HepG2 (cell line): Measurements from ENCODE around the gene DEFB121. TPM values are rescaled to one million over a fixed set of nuclear protein-coding genes. Genes with fewer than 3 reads are reported as not detected.

ENCODE experiments used
- ATAC-seq: fragments of 200-7000 bp; cut with Tn5 transposase; 3 replicates; pipeline ENCODE4 v1.9.1; 2020; ENCODE audit warnings: mild to moderate bottlenecking, moderate library complexity
- BruUV-seq: library from RNA; stranded (reverse); fragments of 400-500 nt; replicated peaks from 2 replicates; lab custom pipeline; 2021; lab: Mats Ljungman, UMichigan
- CTCF ChIA-PET: fragments of 300-600 bp; formaldehyde crosslinking; extraction: SDS; loops from one replicate; lab custom pipeline; 2021; ENCODE audit warnings: low total read pairs, inconsistent platforms, low intra/inter-chr PET ratio; lab: Yijun Ruan, JAX
- POLR2A ChIA-PET: fragments of 350-600 bp; sonication (Branson Sonifier 250); formaldehyde crosslinking; loops from one replicate; lab custom pipeline; 2020; ENCODE audit warnings: antibody characterized with exemption, inconsistent platforms; lab: Yijun Ruan, JAX
- DNase-seq: peaks from one replicate; pipeline ENCODE4 v3.0.0-alpha.2; 2015; ENCODE audit warnings: low spot score
- FAIRE-seq: peaks from 3 replicates; lab custom pipeline; 2011; peaks lifted over from hg19 to GRCh38; lab: Jason Lieb, UNC
- H2AFZ ChIP-seq: one replicate; pipeline ENCODE4 v1.6.1; 2011; ENCODE audit warnings: low read length, inconsistent platforms
- H3K27ac ChIP-seq: fragments of 300-600 bp; 3 replicates; pipeline ENCODE4 v1.8.0; 2011; ENCODE audit warnings: mixed run types, mild to moderate bottlenecking, mixed read lengths, low read length, inconsistent platforms; ENCODE audit not compliant: insufficient read depth; ENCODE audit errors: extremely low read length
- H3K27me3 ChIP-seq, 2 experiments: fragments of 200-600 bp in 1 of 2; 2 replicates in 1 of 2; 3 replicates in 1 of 2; pipeline versions ENCODE4 v1.6.0 to v1.8.0; 2011; ENCODE audit warnings: low read length in 2 of 2, mild to moderate bottlenecking in 2 of 2, moderate library complexity in 2 of 2, inconsistent platforms in 1 of 2; ENCODE audit not compliant: insufficient read depth in 2 of 2, control insufficient read depth in 1 of 2
- H3K36me3 ChIP-seq, 2 experiments: fragments of 200-600 bp in 1 of 2; replicated peaks in 1 of 2; 2 replicates in 1 of 2; 3 replicates in 1 of 2; pipeline versions ENCODE4 v1.5.1 to v1.8.0; 2011; ENCODE audit warnings: low read length in 2 of 2, inconsistent platforms in 1 of 2; ENCODE audit not compliant: insufficient read depth in 2 of 2, control insufficient read depth in 1 of 2
- H3K4me1 ChIP-seq: 2 replicates; pipeline ENCODE4 v1.5.1; 2012; ENCODE audit warnings: low read length, inconsistent platforms; ENCODE audit not compliant: insufficient read depth
- H3K4me2 ChIP-seq: 2 replicates; pipeline ENCODE4 v1.6.0; 2011; ENCODE audit warnings: low read depth, low read length, inconsistent platforms
- H3K4me3 ChIP-seq, 3 experiments: fragments of 200-600 bp in 1 of 3; sonication (generic), shearing (Covaris generic) in 1 of 3; replicated peaks in 1 of 3; 2 replicates each; pipeline ENCODE4 v1.5.1; 2011 to 2016; ENCODE audit warnings: low read length in 3 of 3, inconsistent platforms in 2 of 3, low read depth in 2 of 3, mild to moderate bottlenecking in 2 of 3, control low read depth in 1 of 3, mixed read lengths in 1 of 3; ENCODE audit not compliant: insufficient read depth in 1 of 3
- H3K79me2 ChIP-seq: one replicate; pipeline ENCODE4 v1.6.1; 2011; ENCODE audit warnings: low read length, inconsistent platforms; ENCODE audit not compliant: insufficient read depth
- H3K9ac ChIP-seq: 2 replicates; pipeline ENCODE4 v1.6.0; 2011; ENCODE audit warnings: mild to moderate bottlenecking, low read depth, low read length, inconsistent platforms; ENCODE audit not compliant: insufficient read depth
- H3K9me3 ChIP-seq: 2 replicates; pipeline ENCODE4 v1.5.1; 2012; ENCODE audit warnings: mild to moderate bottlenecking, low read length
- H4K20me1 ChIP-seq: 2 replicates; pipeline ENCODE4 v1.6.0; 2011; ENCODE audit warnings: inconsistent platforms, mild to moderate bottlenecking, low read length, moderate library complexity; ENCODE audit not compliant: insufficient read depth
- ATAD3A ChIP-seq: sonication (generic); formaldehyde crosslinking; IDR thresholded peaks from 2 replicates; pipeline ENCODE4 v1.4.0; 2020; ENCODE audit warnings: missing genetic modification reagents
- JDP2 ChIP-seq: sonication (generic); formaldehyde crosslinking; IDR thresholded peaks from 2 replicates; pipeline ENCODE4 v1.8.1; 2022; ENCODE audit warnings: missing genetic modification reagents, borderline replicate concordance
- KAT7 ChIP-seq: IDR thresholded peaks from 2 replicates; pipeline ENCODE4 v1.6.1; 2018; ENCODE audit warnings: borderline replicate concordance, missing compliant biosample characterization
- NR2F6 ChIP-seq, 2 experiments: IDR thresholded peaks; 2 replicates each; pipeline ENCODE4 v1.6.1; 2016; ENCODE audit warnings: antibody characterized with exemption in 1 of 2, mild to moderate bottlenecking in 1 of 2
- ZNF207 ChIP-seq: fragments of 450-650 bp; IDR thresholded peaks from 2 replicates; pipeline ENCODE4 v1.6.1; 2016; ENCODE audit warnings: antibody characterized with exemption, borderline replicate concordance
- ZNF720 ChIP-seq: sonication (generic); formaldehyde crosslinking; IDR thresholded peaks from 2 replicates; pipeline ENCODE4 v1.4.0; 2020; ENCODE audit warnings: missing genetic modification reagents
- ZNF781 ChIP-seq: sonication (generic); formaldehyde crosslinking; IDR thresholded peaks from 2 replicates; pipeline ENCODE4 v1.5.1; 2020; ENCODE audit warnings: borderline replicate concordance, mild to moderate bottlenecking, missing genetic modification reagents; ENCODE audit errors: not compliant biosample characterization
- WGBS: methylation state at CpG from one replicate; pipeline ENCODE4 v1.1.6; 2017; ENCODE audit warnings: low lambda C conversion rate; 5-methylcytosine and 5-hydroxymethylcytosine counted together
- in situ Hi-C: cut with HindIII; loops from 2 replicates; pipeline ENCODE4 v1.10.0; 2017; ENCODE audit warnings: low pct_unique_long_range_greater_than_20kb; ENCODE audit not compliant: extremely low pct_ligation_motif_present
- intact Hi-C: fragments of 100-400 bp; cut with micrococcal nuclease; formaldehyde crosslinking; loops from one replicate; pipeline ENCODE4 v1.10.0; 2022; ENCODE audit not compliant: unreplicated experiment
- polyA plus RNA-seq, 8 experiments: library from polyadenylated mRNA; depleted of rRNA in 3 of 8; stranded (reverse) in 7 of 8; unstranded in 1 of 8; fragments of >200 nt; fragmentation: Illumina TruSeq in 4 of 8; extraction: Trizol in 4 of 8; gene quantifications; 2 replicates each; pipeline versions ENCODE4 v1.2.1 to v1.2.3, GENCODE V29; 2011 to 2016; ENCODE audit warnings: low read depth in 4 of 8, missing spikeins in 1 of 8, mixed read lengths in 1 of 8; ENCODE audit not compliant: insufficient read depth in 1 of 8
- total RNA-seq, 5 experiments: library from RNA; depleted of rRNA; stranded (reverse); fragments of >200 nt; fragmentation: Illumina TruSeq; extraction: Trizol; gene quantifications; 2 replicates each; pipeline ENCODE4 v1.2.3, GENCODE V29; 2016; ENCODE audit warnings: low read depth in 1 of 5
- TF ChIP-seq, protein P1 (sequence below): sonication (generic); formaldehyde crosslinking; IDR thresholded peaks from 2 replicates; pipeline ENCODE4 v1.4.0; 2020; ENCODE audit warnings: missing genetic modification reagents, mild to moderate bottlenecking, borderline replicate concordance
- TF ChIP-seq, protein P2 (sequence below): sonication (generic); formaldehyde crosslinking; IDR thresholded peaks from 2 replicates; pipeline ENCODE4 v1.5.1; 2020; ENCODE audit warnings: mild to moderate bottlenecking, missing genetic modification reagents, borderline replicate concordance
- TF ChIP-seq, protein P3 (sequence below): sonication (generic); formaldehyde crosslinking; IDR thresholded peaks from 2 replicates; pipeline ENCODE4 v1.5.1; 2020; ENCODE audit warnings: mild to moderate bottlenecking, missing genetic modification reagents, moderate library complexity
- TF ChIP-seq, protein P4 (sequence below): sonication (generic); formaldehyde crosslinking; IDR thresholded peaks from 2 replicates; pipeline ENCODE4 v1.8.0; 2022; ENCODE audit warnings: mild to moderate bottlenecking, missing genetic modification reagents
- TF ChIP-seq, protein P5 (sequence below): IDR thresholded peaks from 2 replicates; pipeline ENCODE4 v1.6.1; 2018; ENCODE audit warnings: missing genetic modification reagents, mild to moderate bottlenecking, missing compliant biosample characterization

The DEFB121 gene
- total and polyA plus RNA-seq, 2 of the 13 experiments (the other 11 are each of a cell fraction or from before 2014, with no cell fraction given) = not detected

DNA sequence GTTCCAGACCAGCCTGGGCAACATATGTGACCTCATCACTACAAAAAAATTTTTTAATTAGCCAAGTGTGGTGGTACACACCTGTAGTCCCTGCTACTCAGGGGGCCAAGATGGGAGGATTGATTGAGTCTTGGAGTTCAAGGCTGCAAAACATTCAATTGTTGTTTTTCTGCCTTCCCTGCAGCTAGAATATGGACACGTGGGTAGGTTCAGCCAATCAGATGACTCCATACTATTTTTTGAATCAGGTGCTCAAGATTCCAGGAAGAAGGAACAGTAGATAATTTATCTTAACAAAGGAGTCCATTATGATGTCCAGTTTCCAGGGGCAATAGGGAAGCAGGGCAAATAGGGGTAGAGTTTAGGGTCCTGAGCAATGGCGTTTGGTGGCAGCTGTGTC, 13.2 kb downstream of the DEFB121 start (continued):
- TF ChIP-seq, protein P1, sequence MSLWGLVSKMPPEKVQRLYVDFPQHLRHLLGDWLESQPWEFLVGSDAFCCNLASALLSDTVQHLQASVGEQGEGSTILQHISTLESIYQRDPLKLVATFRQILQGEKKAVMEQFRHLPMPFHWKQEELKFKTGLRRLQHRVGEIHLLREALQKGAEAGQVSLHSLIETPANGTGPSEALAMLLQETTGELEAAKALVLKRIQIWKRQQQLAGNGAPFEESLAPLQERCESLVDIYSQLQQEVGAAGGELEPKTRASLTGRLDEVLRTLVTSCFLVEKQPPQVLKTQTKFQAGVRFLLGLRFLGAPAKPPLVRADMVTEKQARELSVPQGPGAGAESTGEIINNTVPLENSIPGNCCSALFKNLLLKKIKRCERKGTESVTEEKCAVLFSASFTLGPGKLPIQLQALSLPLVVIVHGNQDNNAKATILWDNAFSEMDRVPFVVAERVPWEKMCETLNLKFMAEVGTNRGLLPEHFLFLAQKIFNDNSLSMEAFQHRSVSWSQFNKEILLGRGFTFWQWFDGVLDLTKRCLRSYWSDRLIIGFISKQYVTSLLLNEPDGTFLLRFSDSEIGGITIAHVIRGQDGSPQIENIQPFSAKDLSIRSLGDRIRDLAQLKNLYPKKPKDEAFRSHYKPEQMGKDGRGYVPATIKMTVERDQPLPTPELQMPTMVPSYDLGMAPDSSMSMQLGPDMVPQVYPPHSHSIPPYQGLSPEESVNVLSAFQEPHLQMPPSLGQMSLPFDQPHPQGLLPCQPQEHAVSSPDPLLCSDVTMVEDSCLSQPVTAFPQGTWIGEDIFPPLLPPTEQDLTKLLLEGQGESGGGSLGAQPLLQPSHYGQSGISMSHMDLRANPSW (CRISPR knock-in tag) = no peak

DNA sequence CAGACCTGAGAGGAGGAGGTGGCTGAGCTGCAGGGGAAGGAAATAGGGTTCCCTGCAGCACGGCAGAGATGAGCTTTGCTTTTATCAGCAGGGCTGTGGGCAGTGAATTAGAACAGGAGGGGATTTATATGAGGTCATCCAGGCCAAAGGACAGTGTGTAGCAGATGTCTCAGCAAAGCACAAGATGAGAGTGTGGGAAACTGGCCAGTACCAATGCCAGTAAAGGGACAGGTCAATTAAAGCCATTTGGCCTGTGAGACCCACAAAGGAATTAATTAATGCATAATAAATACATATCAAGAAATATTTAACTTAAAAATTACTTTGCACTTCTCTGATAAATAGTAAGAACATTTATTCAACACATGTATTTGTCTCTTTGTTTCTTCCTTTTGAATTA, 15.5 kb downstream of the DEFB121 start, which contains the start of gene DEFB119:
TSS of gene DEFB119 (minus strand) at position 101 of the 400 bp plus-strand sequence. CDS start 107 bp downstream, outside the sequence.
- intact Hi-C loops = no loop called here
- Histone ChIP-seq H3K27ac (no peak within 1 kb of the TSS), H3K36me3 (no peaks in the 10 kb centered on the region), H3K9me3 (no peaks in the 10 kb centered on the region), H3K4me1 (no peaks in the 10 kb centered on the region), H2AFZ (no peak within 1 kb of the TSS), H3K4me3 (no peak within 1 kb of the TSS), H3K27me3 (peaks cover 0 to 9% of the 10 kb centered on the region in 2 experiments; a peak in 2 of 5 replicates), H3K79me2 (no peaks in the 10 kb centered on the region), H4K20me1 (no peaks in the 10 kb centered on the region), H3K9ac (no peak within 1 kb of the TSS), H3K4me2 (no peak within 1 kb of the TSS)
- WGBS = 0% methylated on average over 1 of the region's 1 CpG
- CTCF ChIA-PET = no interaction called here
- POLR2A ChIA-PET = no interaction called here
- in situ Hi-C loops = no loop called here
- FAIRE-seq (no peak), DNase-seq (no peak), ATAC-seq (no peak)
- BruUV-seq = no TSS peak
- TF ChIP-seq NR2F6 (IDR thresholded peaks at IDR 0.05) (no peak), NR2F6 (CRISPR knock-in tag; IDR thresholded peaks at IDR 0.05) (no peak), KAT7 (CRISPR knock-in tag) (no peak), ZNF781 (CRISPR knock-in tag) (no peak), ZNF720 (CRISPR knock-in tag) (no peak), ZNF207 (no peak), JDP2 (CRISPR knock-in tag) (no peak), ATAD3A (no peak)
- TF ChIP-seq, protein P2, sequence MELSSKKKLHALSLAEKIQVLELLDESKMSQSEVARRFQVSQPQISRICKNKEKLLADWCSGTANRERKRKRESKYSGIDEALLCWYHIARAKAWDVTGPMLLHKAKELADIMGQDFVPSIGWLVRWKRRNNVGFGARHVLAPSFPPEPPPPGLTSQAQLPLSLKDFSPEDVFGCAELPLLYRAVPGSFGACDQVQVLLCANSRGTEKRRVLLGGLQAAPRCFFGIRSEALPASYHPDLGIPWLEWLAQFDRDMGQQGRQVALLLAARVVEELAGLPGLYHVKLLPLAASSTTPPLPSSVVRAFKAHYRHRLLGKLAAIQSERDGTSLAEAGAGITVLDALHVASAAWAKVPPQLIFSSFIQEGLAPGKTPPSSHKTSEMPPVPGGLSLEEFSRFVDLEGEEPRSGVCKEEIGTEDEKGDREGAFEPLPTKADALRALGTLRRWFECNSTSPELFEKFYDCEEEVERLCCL (CRISPR knock-in tag) = no peak
- TF ChIP-seq, protein P3, sequence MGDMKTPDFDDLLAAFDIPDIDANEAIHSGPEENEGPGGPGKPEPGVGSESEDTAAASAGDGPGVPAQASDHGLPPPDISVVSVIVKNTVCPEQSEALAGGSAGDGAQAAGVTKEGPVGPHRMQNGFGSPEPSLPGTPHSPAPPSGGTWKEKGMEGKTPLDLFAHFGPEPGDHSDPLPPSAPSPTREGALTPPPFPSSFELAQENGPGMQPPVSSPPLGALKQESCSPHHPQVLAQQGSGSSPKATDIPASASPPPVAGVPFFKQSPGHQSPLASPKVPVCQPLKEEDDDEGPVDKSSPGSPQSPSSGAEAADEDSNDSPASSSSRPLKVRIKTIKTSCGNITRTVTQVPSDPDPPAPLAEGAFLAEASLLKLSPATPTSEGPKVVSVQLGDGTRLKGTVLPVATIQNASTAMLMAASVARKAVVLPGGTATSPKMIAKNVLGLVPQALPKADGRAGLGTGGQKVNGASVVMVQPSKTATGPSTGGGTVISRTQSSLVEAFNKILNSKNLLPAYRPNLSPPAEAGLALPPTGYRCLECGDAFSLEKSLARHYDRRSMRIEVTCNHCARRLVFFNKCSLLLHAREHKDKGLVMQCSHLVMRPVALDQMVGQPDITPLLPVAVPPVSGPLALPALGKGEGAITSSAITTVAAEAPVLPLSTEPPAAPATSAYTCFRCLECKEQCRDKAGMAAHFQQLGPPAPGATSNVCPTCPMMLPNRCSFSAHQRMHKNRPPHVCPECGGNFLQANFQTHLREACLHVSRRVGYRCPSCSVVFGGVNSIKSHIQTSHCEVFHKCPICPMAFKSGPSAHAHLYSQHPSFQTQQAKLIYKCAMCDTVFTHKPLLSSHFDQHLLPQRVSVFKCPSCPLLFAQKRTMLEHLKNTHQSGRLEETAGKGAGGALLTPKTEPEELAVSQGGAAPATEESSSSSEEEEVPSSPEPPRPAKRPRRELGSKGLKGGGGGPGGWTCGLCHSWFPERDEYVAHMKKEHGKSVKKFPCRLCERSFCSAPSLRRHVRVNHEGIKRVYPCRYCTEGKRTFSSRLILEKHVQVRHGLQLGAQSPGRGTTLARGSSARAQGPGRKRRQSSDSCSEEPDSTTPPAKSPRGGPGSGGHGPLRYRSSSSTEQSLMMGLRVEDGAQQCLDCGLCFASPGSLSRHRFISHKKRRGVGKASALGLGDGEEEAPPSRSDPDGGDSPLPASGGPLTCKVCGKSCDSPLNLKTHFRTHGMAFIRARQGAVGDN (CRISPR knock-in tag) = no peak
- TF ChIP-seq, protein P4, sequence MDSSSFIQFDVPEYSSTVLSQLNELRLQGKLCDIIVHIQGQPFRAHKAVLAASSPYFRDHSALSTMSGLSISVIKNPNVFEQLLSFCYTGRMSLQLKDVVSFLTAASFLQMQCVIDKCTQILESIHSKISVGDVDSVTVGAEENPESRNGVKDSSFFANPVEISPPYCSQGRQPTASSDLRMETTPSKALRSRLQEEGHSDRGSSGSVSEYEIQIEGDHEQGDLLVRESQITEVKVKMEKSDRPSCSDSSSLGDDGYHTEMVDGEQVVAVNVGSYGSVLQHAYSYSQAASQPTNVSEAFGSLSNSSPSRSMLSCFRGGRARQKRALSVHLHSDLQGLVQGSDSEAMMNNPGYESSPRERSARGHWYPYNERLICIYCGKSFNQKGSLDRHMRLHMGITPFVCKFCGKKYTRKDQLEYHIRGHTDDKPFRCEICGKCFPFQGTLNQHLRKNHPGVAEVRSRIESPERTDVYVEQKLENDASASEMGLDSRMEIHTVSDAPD (CRISPR knock-in tag) = no peak
- TF ChIP-seq, protein P5, sequence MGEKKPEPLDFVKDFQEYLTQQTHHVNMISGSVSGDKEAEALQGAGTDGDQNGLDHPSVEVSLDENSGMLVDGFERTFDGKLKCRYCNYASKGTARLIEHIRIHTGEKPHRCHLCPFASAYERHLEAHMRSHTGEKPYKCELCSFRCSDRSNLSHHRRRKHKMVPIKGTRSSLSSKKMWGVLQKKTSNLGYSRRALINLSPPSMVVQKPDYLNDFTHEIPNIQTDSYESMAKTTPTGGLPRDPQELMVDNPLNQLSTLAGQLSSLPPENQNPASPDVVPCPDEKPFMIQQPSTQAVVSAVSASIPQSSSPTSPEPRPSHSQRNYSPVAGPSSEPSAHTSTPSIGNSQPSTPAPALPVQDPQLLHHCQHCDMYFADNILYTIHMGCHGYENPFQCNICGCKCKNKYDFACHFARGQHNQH (CRISPR knock-in tag) = no peak
